Common myeloid progenitor, CD34-positive (primary cell): ENCODE data around the gene GRK5.
A peak's percentile ranks its signal among the peaks of the same experiment; 100 is the strongest.

Experiments
- CTCF ChIA-PET: fragments of 350-600 bp; sonication (Branson Sonifier 250); formaldehyde crosslinking; loops from one replicate; lab custom pipeline; 2021; ENCODE audit warnings: antibody characterized with exemption; lab: Charles Lee
- POLR2A ChIA-PET: fragments of 350-600 bp; sonication (Branson Sonifier 250); formaldehyde crosslinking; loops from one replicate; lab custom pipeline; 2021; ENCODE audit warnings: antibody characterized with exemption; lab: Charles Lee
- DNase-seq, 3 donors: peaks; one replicate each; pipeline versions ENCODE4 v3.0.0 to v3.0.0-alpha.2; 2013
- H3K27ac ChIP-seq, 2 experiments: 1 replicate in 1 of 2; 2 replicates in 1 of 2; pipeline ENCODE4 v1.7.0; 2013; ENCODE audit warnings: inconsistent platforms in 2 of 2, low read length in 2 of 2, mild to moderate bottlenecking in 2 of 2, low read depth in 1 of 2, moderate library complexity in 1 of 2; ENCODE audit not compliant: severe bottlenecking in 2 of 2, insufficient read depth in 1 of 2, poor library complexity in 1 of 2
- H3K27me3 ChIP-seq, 5 experiments: replicated peaks in 2 of 5; 1 replicate in 3 of 5; 2 replicates in 2 of 5; pipeline versions ENCODE4 v1.6.1 to v1.7.0; 2013; ENCODE audit warnings: low read length in 4 of 5, mild to moderate bottlenecking in 2 of 5, moderate library complexity in 2 of 5, inconsistent platforms in 1 of 5; ENCODE audit not compliant: insufficient read depth in 5 of 5, control insufficient read depth in 4 of 5
- H3K36me3 ChIP-seq, 4 experiments: 1 replicate in 2 of 4; 2 replicates in 2 of 4; pipeline versions ENCODE4 v1.6.1 to v1.7.0; 2013; ENCODE audit warnings: low read length in 3 of 4, control low read depth in 1 of 4, mild to moderate bottlenecking in 1 of 4; ENCODE audit not compliant: control insufficient read depth in 4 of 4, insufficient read depth in 4 of 4
- H3K4me1 ChIP-seq, 4 experiments: 1 replicate in 3 of 4; 2 replicates in 1 of 4; pipeline versions ENCODE4 v1.6.1 to v1.7.1; 2013; ENCODE audit warnings: low read length in 3 of 4, mild to moderate bottlenecking in 3 of 4, control low read depth in 1 of 4, inconsistent platforms in 1 of 4, moderate library complexity in 1 of 4; ENCODE audit not compliant: control insufficient read depth in 4 of 4, insufficient read depth in 4 of 4; ENCODE audit errors: control extremely low read depth in 1 of 4
- H3K4me3 ChIP-seq, 7 experiments: 1 replicate in 4 of 7; 2 replicates in 3 of 7; pipeline versions ENCODE4 v1.5.1 to v1.7.0; 2013; ENCODE audit warnings: mild to moderate bottlenecking in 7 of 7, low read length in 6 of 7, moderate library complexity in 6 of 7, inconsistent platforms in 2 of 7, low read depth in 2 of 7, control low read depth in 1 of 7; ENCODE audit not compliant: insufficient read depth in 4 of 7, control insufficient read depth in 1 of 7; ENCODE audit errors: extremely low read depth in 1 of 7
- H3K9me3 ChIP-seq, 5 experiments: 1 replicate in 4 of 5; 2 replicates in 1 of 5; pipeline versions ENCODE4 v1.6.1 to v1.7.1; 2013; ENCODE audit warnings: low read length in 4 of 5, mild to moderate bottlenecking in 2 of 5, inconsistent platforms in 1 of 5, low read depth in 1 of 5, moderate library complexity in 1 of 5; ENCODE audit not compliant: control insufficient read depth in 4 of 5, insufficient read depth in 2 of 5; ENCODE audit errors: control extremely low read depth in 1 of 5
- WGBS: methylation state at CpG from one replicate; pipeline ENCODE4 v1.1.5; 2013; ENCODE audit not compliant: insufficient coverage; 5-methylcytosine and 5-hydroxymethylcytosine counted together

The GRK5 gene

DNA sequence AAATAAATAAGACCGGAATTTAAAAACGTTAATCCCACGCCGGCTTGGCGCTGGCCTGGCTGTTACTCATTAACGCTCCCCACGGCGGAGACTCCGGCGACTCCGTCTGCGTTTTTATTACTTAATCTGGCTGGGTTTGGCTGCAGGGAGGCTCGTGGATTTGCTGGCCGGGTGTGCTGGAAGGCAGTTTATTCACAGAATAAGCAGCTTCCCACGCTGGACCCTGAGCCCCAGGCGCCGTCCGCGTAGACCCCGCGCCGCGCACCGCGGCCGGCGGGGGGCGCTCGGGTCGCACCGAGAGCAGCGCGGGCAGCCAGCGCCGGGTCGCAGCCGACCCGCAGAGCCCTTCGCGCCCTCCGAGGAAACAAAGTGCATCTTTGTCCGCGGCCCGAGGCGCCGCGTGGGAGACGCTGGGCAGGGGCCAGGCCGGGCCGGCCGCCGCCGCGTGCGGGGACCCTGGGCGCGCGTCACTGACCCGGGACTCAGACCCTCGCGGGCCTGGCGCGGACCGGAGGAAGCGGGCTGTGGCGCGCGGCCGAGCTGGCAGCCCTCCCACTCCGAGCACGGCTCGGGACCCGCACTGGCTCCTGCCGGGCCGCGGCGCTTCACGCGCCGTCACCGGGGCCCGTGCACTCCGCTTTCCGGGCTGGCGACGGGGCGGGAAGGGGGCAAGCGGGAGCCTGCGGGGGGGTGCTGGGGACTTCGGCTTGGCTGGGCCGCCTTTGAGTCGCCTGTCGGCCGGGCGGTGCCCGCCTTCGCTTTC lies 587 bp upstream of the GRK5 start:
- WGBS = under 1% methylated on average over 88 of the region's 97 CpGs
- Histone ChIP-seq H3K4me1 (peaks cover 15 to 43% (median 42%) of the 10 kb centered on the region in 4 experiments), H3K27me3 (peaks cover 0 to 18% (median 3%) of the 10 kb centered on the region in 5 experiments), H3K27ac (peak overlapping the region in 1 of 2 experiments; percentile 59), H3K36me3 (no peaks in the 10 kb centered on the region), H3K4me3 (peak overlapping the region; percentile 53 to 85 (median 68)), H3K9me3 (no peaks in the 10 kb centered on the region)
- POLR2A ChIA-PET = interaction anchor here (0.6 to 1.6 kb wide), 5 partner anchors 28 to 267 kb away, joined by 3 to 6 read pairs (median 4); no protein-coding TSS in a partner anchor
- DNase-seq = peak; percentile 62 to 79 (median 76)
- CTCF ChIA-PET = interaction anchor here (0.6 to 4.4 kb wide), 45 partner anchors 8 to 372 kb away, joined by 3 to 35 read pairs (median 4); no protein-coding TSS in a partner anchor

DNA sequence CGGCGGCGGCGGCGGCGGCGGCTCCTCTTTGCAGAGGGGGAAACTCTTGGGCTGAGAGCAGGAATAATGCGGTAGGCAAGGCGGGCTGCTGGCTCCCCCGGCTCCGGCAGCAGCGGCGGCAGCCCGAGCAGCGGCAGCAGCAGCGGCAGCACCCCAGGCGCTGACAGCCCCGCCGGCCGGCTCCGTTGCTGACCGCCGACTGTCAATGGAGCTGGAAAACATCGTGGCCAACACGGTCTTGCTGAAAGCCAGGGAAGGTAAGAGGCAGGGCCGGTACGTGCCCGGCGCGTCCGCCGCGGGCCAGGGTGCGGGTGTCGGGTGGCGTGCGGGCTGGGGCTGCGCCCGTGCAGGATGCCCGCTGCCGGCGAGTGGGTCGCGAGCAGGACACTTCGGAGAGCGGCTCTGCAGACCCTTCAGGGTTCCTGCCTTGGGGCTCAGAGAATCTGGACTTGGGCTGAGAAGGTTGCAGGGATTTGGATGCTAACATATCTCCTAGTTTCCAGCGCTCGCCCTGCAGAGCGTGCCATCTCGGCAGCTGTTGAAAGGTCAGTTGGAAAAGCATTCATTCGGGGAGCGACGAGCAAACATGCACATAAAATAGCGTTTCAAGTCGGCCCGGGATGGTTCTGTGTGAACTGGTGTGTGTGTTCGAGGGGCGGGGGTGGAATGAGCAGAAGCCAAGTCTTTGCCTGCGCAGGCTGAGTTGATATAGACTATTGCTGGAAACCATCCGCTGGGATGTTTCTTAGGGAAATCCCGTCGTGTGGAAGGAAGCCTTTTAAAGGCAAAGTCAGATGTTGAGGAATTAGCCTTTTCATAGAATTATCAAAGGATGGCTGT lies 562 bp downstream of the GRK5 start:
- CTCF ChIA-PET = interaction anchor here (0.6 to 4.4 kb wide), 22 partner anchors 9 to 312 kb away, joined by 3 to 35 read pairs (median 8); no protein-coding TSS in a partner anchor
- Histone ChIP-seq H3K4me3 (peak overlapping the region; percentile 45 to 85 (median 77)), H3K27me3 (peaks cover 0 to 18% (median 3%) of the 10 kb centered on the region in 5 experiments), H3K36me3 (no peaks in the 10 kb centered on the region), H3K9me3 (no peaks in the 10 kb centered on the region), H3K27ac (no peak overlapping the region), H3K4me1 (peaks cover 24 to 55% (median 52%) of the 10 kb centered on the region in 4 experiments)
- WGBS = 0% methylated on average over 49 of the region's 62 CpGs
- DNase-seq = peak in 2 of 3 donors; percentile 46 to 53
- POLR2A ChIA-PET = interaction anchor here (0.6 to 1.6 kb wide), 5 partner anchors 27 to 506 kb away, joined by 3 to 6 read pairs (median 4); no protein-coding TSS in a partner anchor

DNA sequence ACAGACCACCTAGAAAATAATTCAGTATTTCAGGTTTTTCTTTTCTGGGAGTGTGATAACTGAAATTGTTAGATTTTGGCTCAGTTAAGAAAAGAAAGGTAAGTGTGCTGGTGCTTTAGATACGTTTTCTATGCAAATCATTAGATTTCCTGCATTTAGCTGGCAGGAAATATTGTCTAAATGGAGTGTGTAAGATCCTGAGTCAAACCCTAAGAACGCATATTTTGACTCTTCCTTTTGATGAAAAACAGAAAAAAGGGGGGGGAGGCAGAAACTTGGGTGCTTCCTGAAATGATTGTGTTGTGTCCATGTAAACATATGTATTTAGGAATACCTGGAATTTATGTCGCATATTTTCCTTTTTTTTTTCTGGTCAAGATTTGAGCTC lies 1.2 kb downstream of the GRK5 start:
- no peaks in the 10 kb centered on the region for H3K36me3 ChIP-seq
- H3K27ac ChIP-seq = no peak overlapping the region
- no peaks in the 10 kb centered on the region for H3K9me3 ChIP-seq
- H3K4me1 ChIP-seq = peaks cover 29 to 61% (median 56%) of the 10 kb centered on the region in 4 experiments
- no peak for DNase-seq
- peak overlapping the region in 6 of 7 experiments; percentile 67 to 85 (median 78) for H3K4me3 ChIP-seq
- POLR2A ChIA-PET = interaction anchor here (0.7 kb wide), 1 partner anchor 505 kb away, joined by 3 read pairs; no protein-coding TSS in a partner anchor
- 0% methylated on average over 3 of the region's 3 CpGs for WGBS
- H3K27me3 ChIP-seq = peaks cover 0 to 18% (median 3%) of the 10 kb centered on the region in 5 experiments
- CTCF ChIA-PET = interaction anchor here (0.6 to 4.4 kb wide), 10 partner anchors 9 to 210 kb away, joined by 3 to 35 read pairs (median 7); no protein-coding TSS in a partner anchor

DNA sequence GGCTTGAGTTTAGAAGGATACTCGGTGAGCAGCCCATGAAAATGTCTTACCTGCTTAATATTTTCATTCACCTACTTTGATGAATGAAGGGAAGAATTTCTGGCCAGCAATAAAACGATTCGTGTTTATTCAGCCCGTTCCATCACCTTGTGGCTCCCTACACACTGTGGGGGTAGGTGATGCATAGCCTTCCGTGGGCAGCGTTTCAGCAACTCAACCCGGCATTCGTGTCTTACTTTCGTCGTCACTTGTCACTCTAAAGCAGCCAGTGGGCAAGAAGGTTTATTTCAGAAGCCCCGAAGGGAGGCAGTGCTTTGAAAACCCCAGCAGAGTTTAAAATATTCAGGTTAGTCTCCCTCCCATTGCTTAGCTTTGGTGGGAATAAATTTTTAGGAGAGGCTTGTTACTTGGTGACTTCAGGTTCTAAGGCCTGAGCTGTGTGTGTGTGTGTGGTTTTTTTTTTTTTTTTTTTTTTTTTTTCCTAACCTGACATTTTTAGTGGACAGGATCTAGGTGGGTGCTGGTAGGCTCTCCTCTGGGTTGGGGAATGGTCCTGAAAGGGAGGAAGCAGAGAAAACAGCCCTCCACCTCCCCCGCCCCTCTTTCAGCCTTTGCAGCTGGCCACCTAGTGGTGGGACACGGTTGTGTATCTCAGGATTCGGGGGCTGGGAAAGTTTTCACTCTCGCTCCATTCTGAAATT lies 1.8 kb downstream of the GRK5 start:
- Histone ChIP-seq H3K27me3 (peaks cover 0 to 18% (median 3%) of the 10 kb centered on the region in 5 experiments), H3K27ac (no peak overlapping the region), H3K4me1 (peaks cover 31 to 67% (median 62%) of the 10 kb centered on the region in 4 experiments), H3K4me3 (peak overlapping the region in 6 of 7 experiments; percentile 10 to 85 (median 72)), H3K9me3 (no peaks in the 10 kb centered on the region), H3K36me3 (no peaks in the 10 kb centered on the region)
- peak in 2 of 3 donors; percentile 56 to 60 for DNase-seq
- CTCF ChIA-PET = interaction anchor here (1.0 to 4.4 kb wide), 15 partner anchors 9 to 206 kb away, joined by 3 to 23 read pairs (median 4); no protein-coding TSS in a partner anchor
- 14% methylated on average over 10 of the region's 15 CpGs for WGBS
- POLR2A ChIA-PET = interaction anchor here (0.5 kb wide), 1 partner anchor 71 kb away, joined by 3 read pairs; no protein-coding TSS in a partner anchor

DNA sequence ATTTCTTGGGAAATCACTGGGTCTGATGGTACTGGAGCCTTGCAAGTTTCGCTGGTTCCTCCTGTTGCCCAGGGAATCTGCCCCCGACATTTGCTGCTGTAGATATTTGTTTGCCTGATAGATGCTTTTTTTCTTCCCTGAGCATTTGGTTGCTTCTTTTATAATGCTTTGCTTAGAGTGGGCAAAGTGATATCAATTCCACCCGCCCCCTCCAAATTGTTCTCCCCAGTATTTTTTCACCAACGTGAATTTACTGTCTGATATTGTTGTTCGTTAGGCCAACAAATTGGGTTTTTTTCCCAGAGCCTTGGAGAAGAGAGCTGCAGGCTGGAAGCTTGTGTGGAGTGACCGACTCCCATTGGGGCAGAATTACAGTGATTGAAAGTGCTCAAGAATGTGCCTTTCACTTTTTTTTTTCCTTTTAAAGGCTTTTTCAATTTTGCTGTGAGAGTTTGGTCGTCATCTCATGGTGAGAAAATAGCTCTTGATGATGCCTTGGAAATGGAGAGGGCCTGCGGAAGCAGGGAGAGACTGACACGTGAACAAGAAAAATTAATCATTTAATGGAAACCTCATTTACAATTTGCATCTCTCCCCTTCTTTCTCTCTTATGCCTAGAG lies 2.5 kb downstream of the GRK5 start:
- Histone ChIP-seq H3K9me3 (no peaks in the 10 kb centered on the region), H3K4me3 (peak overlapping the region in 3 of 7 experiments; percentile 10 to 85 (median 66)), H3K4me1 (peaks cover 31 to 68% (median 62%) of the 10 kb centered on the region in 4 experiments), H3K27ac (no peak overlapping the region), H3K27me3 (peaks cover 0 to 18% (median 3%) of the 10 kb centered on the region in 5 experiments), H3K36me3 (no peaks in the 10 kb centered on the region)
- CTCF ChIA-PET = interaction anchor here (1.0 to 4.4 kb wide), 16 partner anchors 8 to 205 kb away, joined by 3 to 23 read pairs (median 4); no protein-coding TSS in a partner anchor
- DNase-seq = no peak
- 86% methylated on average over 2 of the region's 9 CpGs for WGBS
- POLR2A ChIA-PET = interaction anchor here (0.5 kb wide), 1 partner anchor 72 kb away, joined by 3 read pairs; no protein-coding TSS in a partner anchor
